ENCODE results near the gene PDE4C.
"Not testable (repeated sequence)": the region's sequence is repeated elsewhere in the genome, so short reads cannot be mapped to it uniquely, and the experiment has no call there.

Gene PDE4C

GRCh38 chr19:18209912-18210311, 16.3 kb downstream of the PDE4C start:
- H3K4me1 ChIP-seq (ENCODE audit: control insufficient read depth, insufficient read depth, low read depth, low read length); H3K79me1 ChIP-seq (replicated peaks; ENCODE audit: low read length, poor library complexity, severe bottlenecking); H2BK5ac ChIP-seq (ENCODE audit: low read depth, low read length, poor library complexity, severe bottlenecking); H3K23ac ChIP-seq (ENCODE audit: low read length in 2 of 2); H2BK120ac ChIP-seq (ENCODE audit: low read depth, low read length); H3K36me3 ChIP-seq (ENCODE audit: control insufficient read depth in 1 of 2, insufficient read depth in 2 of 2, low read depth in 1 of 2, low read length in 2 of 2); DNase-seq; H4K91ac ChIP-seq (ENCODE audit: low read length); H3K18ac ChIP-seq (ENCODE audit: low read depth in 1 of 2, low read length in 2 of 2); H3K4me3 ChIP-seq (ENCODE audit: insufficient read depth in 1 of 2, low read depth in 1 of 2, low read length in 2 of 2); H3K27ac ChIP-seq (ENCODE audit: low read length, poor library complexity, severe bottlenecking); H3K4me2 ChIP-seq (ENCODE audit: low read length, poor library complexity, severe bottlenecking); H2AFZ ChIP-seq (ENCODE audit: low read depth, low read length); H2BK12ac ChIP-seq (ENCODE audit: low read length in 2 of 2); H2BK15ac ChIP-seq (ENCODE audit: low read depth, poor library complexity, severe bottlenecking); H3K4ac ChIP-seq (ENCODE audit: low read depth in 1 of 2, low read length in 2 of 2); H2AK5ac ChIP-seq (ENCODE audit: low read length, severe bottlenecking); H4K8ac ChIP-seq (ENCODE audit: low read length); H3K9me3 ChIP-seq (ENCODE audit: control insufficient read depth, low read length); H3K14ac ChIP-seq (ENCODE audit: low read length in 2 of 2); H3K9ac ChIP-seq (ENCODE audit: low read length): not testable (repeated sequence)
- 88% methylated on average over 3 of the region's 5 CpGs for WGBS
- peaks cover 0 to 11% of the 10 kb centered on the region in 2 experiments for H3K27me3 ChIP-seq (ENCODE audit: control insufficient read depth in 1 of 2, insufficient read depth in 1 of 2, low read length in 2 of 2)

GRCh38 chr19:18208098-18208951, 17.9 kb downstream of the PDE4C start:
- H3K4me2 ChIP-seq (ENCODE audit: low read length, poor library complexity, severe bottlenecking) = no peak overlapping the region
- H2BK5ac ChIP-seq (ENCODE audit: low read depth, low read length, poor library complexity, severe bottlenecking) = no peak overlapping the region
- H3K27me3 ChIP-seq (ENCODE audit: control insufficient read depth in 1 of 2, insufficient read depth in 1 of 2, low read length in 2 of 2) = peaks cover 0 to 11% of the 10 kb centered on the region in 2 experiments
- no peak overlapping the region for H2AK5ac ChIP-seq (ENCODE audit: low read length, severe bottlenecking)
- H3K14ac ChIP-seq (ENCODE audit: low read length in 2 of 2) = no peak overlapping the region
- H3K9ac ChIP-seq (ENCODE audit: low read length) = peak overlapping the region; percentile 74
- peak overlapping the region; percentile 20 for H2BK15ac ChIP-seq (ENCODE audit: low read depth, poor library complexity, severe bottlenecking)
- no peak overlapping the region for H2AFZ ChIP-seq (ENCODE audit: low read depth, low read length)
- H3K36me3 ChIP-seq (ENCODE audit: control insufficient read depth in 1 of 2, insufficient read depth in 2 of 2, low read depth in 1 of 2, low read length in 2 of 2) = no peaks in the 10 kb centered on the region
- H2BK12ac ChIP-seq (ENCODE audit: low read length in 2 of 2) = no peak overlapping the region
- H3K27ac ChIP-seq (ENCODE audit: low read length, poor library complexity, severe bottlenecking) = no peak overlapping the region
- no peaks in the 10 kb centered on the region for H3K9me3 ChIP-seq (ENCODE audit: control insufficient read depth, low read length)
- H3K4me3 ChIP-seq (ENCODE audit: insufficient read depth in 1 of 2, low read depth in 1 of 2, low read length in 2 of 2) = peak overlapping the region in 1 of 2 experiments; percentile 41
- H3K23ac ChIP-seq (ENCODE audit: low read length in 2 of 2) = no peak overlapping the region
- peaks cover 4% of the 10 kb centered on the region for H3K79me1 ChIP-seq (replicated peaks; ENCODE audit: low read length, poor library complexity, severe bottlenecking)
- H3K4me1 ChIP-seq (ENCODE audit: control insufficient read depth, insufficient read depth, low read depth, low read length) = peaks cover 8% of the 10 kb centered on the region
- DNase-seq = peak; percentile 63
- 39% methylated on average over 21 of the region's 32 CpGs for WGBS
- no peak overlapping the region for H2BK120ac ChIP-seq (ENCODE audit: low read depth, low read length)
- H4K8ac ChIP-seq (ENCODE audit: low read length) = no peak overlapping the region
- no peak overlapping the region for H4K91ac ChIP-seq (ENCODE audit: low read length)
- peak overlapping the region in 1 of 2 experiments; percentile 5 for H3K4ac ChIP-seq (ENCODE audit: low read depth in 1 of 2, low read length in 2 of 2)
- no peak overlapping the region for H3K18ac ChIP-seq (ENCODE audit: low read depth in 1 of 2, low read length in 2 of 2)

- no peaks in the 10 kb centered on the region for H3K9me3 ChIP-seq (ENCODE audit: control insufficient read depth, low read length)
- 92% methylated on average over 6 of the region's 12 CpGs for WGBS
- H3K27me3 ChIP-seq (ENCODE audit: control insufficient read depth in 1 of 2, insufficient read depth in 1 of 2, low read length in 2 of 2) = peaks cover 0 to 11% of the 10 kb centered on the region in 2 experiments
- peak overlapping the region; percentile 75 for H2BK15ac ChIP-seq (ENCODE audit: low read depth, poor library complexity, severe bottlenecking)
- peaks cover 15% of the 10 kb centered on the region for H3K4me1 ChIP-seq (ENCODE audit: control insufficient read depth, insufficient read depth, low read depth, low read length)
- no peak for DNase-seq
- H2BK5ac ChIP-seq (ENCODE audit: low read depth, low read length, poor library complexity, severe bottlenecking) = no peak overlapping the region
- H3K4ac ChIP-seq (ENCODE audit: low read depth in 1 of 2, low read length in 2 of 2) = no peak overlapping the region
- H2BK12ac ChIP-seq (ENCODE audit: low read length in 2 of 2) = no peak overlapping the region
- H2AFZ ChIP-seq (ENCODE audit: low read depth, low read length) = no peak overlapping the region
- peak overlapping the region; percentile 96 for H3K9ac ChIP-seq (ENCODE audit: low read length)
- no peak overlapping the region for H3K23ac ChIP-seq (ENCODE audit: low read length in 2 of 2)
- peak overlapping the region; percentile 96 for H4K8ac ChIP-seq (ENCODE audit: low read length)
- H3K4me3 ChIP-seq (ENCODE audit: insufficient read depth in 1 of 2, low read depth in 1 of 2, low read length in 2 of 2) = no peak overlapping the region
- H4K91ac ChIP-seq (ENCODE audit: low read length) = no peak overlapping the region
- H2BK120ac ChIP-seq (ENCODE audit: low read depth, low read length) = peak overlapping the region; percentile 37
- no peak overlapping the region for H2AK5ac ChIP-seq (ENCODE audit: low read length, severe bottlenecking)
- peaks cover 5 to 8% of the 10 kb centered on the region in 2 experiments for H3K36me3 ChIP-seq (ENCODE audit: control insufficient read depth in 1 of 2, insufficient read depth in 2 of 2, low read depth in 1 of 2, low read length in 2 of 2)
- no peak overlapping the region for H3K27ac ChIP-seq (ENCODE audit: low read length, poor library complexity, severe bottlenecking)
- H3K79me1 ChIP-seq (replicated peaks; ENCODE audit: low read length, poor library complexity, severe bottlenecking) = peaks cover 11% of the 10 kb centered on the region
- H3K4me2 ChIP-seq (ENCODE audit: low read length, poor library complexity, severe bottlenecking) = peak overlapping the region; percentile 94
- H3K14ac ChIP-seq (ENCODE audit: low read length in 2 of 2) = no peak overlapping the region
- H3K18ac ChIP-seq (ENCODE audit: low read depth in 1 of 2, low read length in 2 of 2) = no peak overlapping the region
These were observed 20.2 kb downstream of the PDE4C start for GRCh38 chr19:18206018-18206417.

- Histone ChIP-seq H3K18ac (ENCODE audit: low read depth in 1 of 2, low read length in 2 of 2) (peak overlapping the region; percentile 81 to 98), H2BK120ac (ENCODE audit: low read depth, low read length) (peak overlapping the region; percentile 97), H3K4me2 (ENCODE audit: low read length, poor library complexity, severe bottlenecking) (peak overlapping the region; percentile 94), H3K27me3 (ENCODE audit: control insufficient read depth in 1 of 2, insufficient read depth in 1 of 2, low read length in 2 of 2) (peaks cover 0 to 6% of the 10 kb centered on the region in 2 experiments), H3K9ac (ENCODE audit: low read length) (peak overlapping the region; percentile 96), H3K36me3 (ENCODE audit: control insufficient read depth in 1 of 2, insufficient read depth in 2 of 2, low read depth in 1 of 2, low read length in 2 of 2) (peaks cover 8 to 10% of the 10 kb centered on the region in 2 experiments), H3K4me3 (ENCODE audit: insufficient read depth in 1 of 2, low read depth in 1 of 2, low read length in 2 of 2) (peak overlapping the region; percentile 59 to 87), H3K23ac (ENCODE audit: low read length in 2 of 2) (no peak overlapping the region), H2BK5ac (ENCODE audit: low read depth, low read length, poor library complexity, severe bottlenecking) (peak overlapping the region; percentile 61), H3K14ac (ENCODE audit: low read length in 2 of 2) (peak overlapping the region in 1 of 2 experiments; percentile 62), H2AFZ (ENCODE audit: low read depth, low read length) (no peak overlapping the region), H3K9me3 (ENCODE audit: control insufficient read depth, low read length) (no peaks in the 10 kb centered on the region), H3K27ac (ENCODE audit: low read length, poor library complexity, severe bottlenecking) (peak overlapping the region; percentile 98), H3K4ac (ENCODE audit: low read depth in 1 of 2, low read length in 2 of 2) (peak overlapping the region; percentile 91 to 94), H4K8ac (ENCODE audit: low read length) (peak overlapping the region; percentile 96), H3K79me1 (replicated peaks; ENCODE audit: low read length, poor library complexity, severe bottlenecking) (peaks cover 11% of the 10 kb centered on the region), H2AK5ac (ENCODE audit: low read length, severe bottlenecking) (no peak overlapping the region), H3K4me1 (ENCODE audit: control insufficient read depth, insufficient read depth, low read depth, low read length) (peaks cover 15% of the 10 kb centered on the region), H2BK12ac (ENCODE audit: low read length in 2 of 2) (peak overlapping the region in 1 of 2 experiments; percentile 90), H2BK15ac (ENCODE audit: low read depth, poor library complexity, severe bottlenecking) (peak overlapping the region; percentile 86), H4K91ac (ENCODE audit: low read length) (peak overlapping the region; percentile 93)
- peak; percentile 91 for DNase-seq
- WGBS = 27% methylated on average over 25 of the region's 36 CpGs
These were observed 20.9 kb downstream of the PDE4C start for GRCh38 chr19:18205200-18205892.

All from mesenchymal stem cell (in vitro differentiated cells and primary cell).